Measurements from ENCODE around the gene FLT4. TPM values are rescaled to one million over a fixed set of nuclear protein-coding genes. Genes with fewer than 3 reads are reported as not detected.

FLT4 gene
- polyA plus RNA-seq, 3 donors = not detected

GRCh38 chr5:180613814-180614188 lies 35.6 kb downstream of the FLT4 start:
- Histone ChIP-seq H3K27ac (ENCODE audit: low read depth in 1 of 2, low read length in 2 of 2) (no peak overlapping the region), H4K20me1 (ENCODE audit: insufficient read depth, low read length) (no peaks in the 10 kb centered on the region), H3K36me3 (replicated peaks in 1 of 2; ENCODE audit: control insufficient read depth in 1 of 2, insufficient read depth in 2 of 2, low read length in 2 of 2) (no peaks in the 10 kb centered on the region), H3K4me2 (replicated peaks; ENCODE audit: extremely low read depth, low read length, poor library complexity, severe bottlenecking) (no peak overlapping the region), H3K4me1 (ENCODE audit: control insufficient read depth in 1 of 2, insufficient read depth in 2 of 2, low read length in 2 of 2) (no peaks in the 10 kb centered on the region), H3K4me3 (replicated peaks in 1 of 3; ENCODE audit: low read depth in 2 of 3, low read length in 3 of 3) (no peak overlapping the region), H3K9me3 (replicated peaks in 1 of 2; ENCODE audit: control insufficient read depth in 1 of 2, insufficient read depth in 1 of 2, low read length in 2 of 2) (no peaks in the 10 kb centered on the region), H3K9ac (ENCODE audit: insufficient read depth, low read length, poor library complexity, severe bottlenecking) (no peak overlapping the region), H2AFZ (ENCODE audit: insufficient read depth, low read depth, low read length, poor library complexity, severe bottlenecking) (no peak overlapping the region), H3K79me2 (ENCODE audit: insufficient read depth, low read length) (no peaks in the 10 kb centered on the region), H3K27me3 (ENCODE audit: control insufficient read depth in 2 of 2, insufficient read depth in 2 of 2, low read length in 2 of 2) (no peaks in the 10 kb centered on the region)
- Mint-ChIP-seq H3K27me3 (ENCODE audit: low read depth in 3 of 3) (peaks cover 4 to 7% (median 6%) of the 10 kb centered on the region in 3 donors), H3K36me3 (no peaks in the 10 kb centered on the region), H3K27ac (peak overlapping the region in 1 of 7 donors; percentile 34), H3K9me3 (peaks cover 0 to 1% (median 0%) of the 10 kb centered on the region in 7 donors), H3K4me3 (no peak overlapping the region), H3K4me1 (peaks cover 2% of the 10 kb centered on the region)
- 93% methylated on average over 9 of the region's 11 CpGs for WGBS (ENCODE audit: insufficient coverage)
- intact Hi-C loops (cut with micrococcal nuclease) = no loop called here
- DNase-seq = no peak
- no peak for TF ChIP-seq CTCF (IDR thresholded peaks at IDR 0.05)

- no peak for DNase-seq
- intact Hi-C loops (cut with micrococcal nuclease) = no loop called here
- H3K9me3 ChIP-seq (replicated peaks in 1 of 2; ENCODE audit: control insufficient read depth in 1 of 2, insufficient read depth in 1 of 2, low read length in 2 of 2) = no peaks in the 10 kb centered on the region
- no peak overlapping the region for H3K4me3 ChIP-seq (replicated peaks in 1 of 3; ENCODE audit: low read depth in 2 of 3, low read length in 3 of 3)
- H4K20me1 ChIP-seq (ENCODE audit: insufficient read depth, low read length) = no peaks in the 10 kb centered on the region
- H3K36me3 ChIP-seq (replicated peaks in 1 of 2; ENCODE audit: control insufficient read depth in 1 of 2, insufficient read depth in 2 of 2, low read length in 2 of 2) = no peaks in the 10 kb centered on the region
- no peak overlapping the region for H2AFZ ChIP-seq (ENCODE audit: insufficient read depth, low read depth, low read length, poor library complexity, severe bottlenecking)
- H3K27me3 ChIP-seq (ENCODE audit: control insufficient read depth in 2 of 2, insufficient read depth in 2 of 2, low read length in 2 of 2) = no peaks in the 10 kb centered on the region
- Mint-ChIP-seq H3K4me1 (peaks cover under 1% of the 10 kb centered on the region), H3K27ac (no peak overlapping the region), H3K27me3 (ENCODE audit: low read depth in 3 of 3) (peaks cover 2 to 5% (median 4%) of the 10 kb centered on the region in 3 donors), H3K9me3 (peaks cover 0 to 1% (median 0%) of the 10 kb centered on the region in 7 donors), H3K36me3 (no peaks in the 10 kb centered on the region), H3K4me3 (no peak overlapping the region)
- no peaks in the 10 kb centered on the region for H3K79me2 ChIP-seq (ENCODE audit: insufficient read depth, low read length)
- H3K9ac ChIP-seq (ENCODE audit: insufficient read depth, low read length, poor library complexity, severe bottlenecking) = no peak overlapping the region
- WGBS (ENCODE audit: insufficient coverage) = 90% methylated on average over 15 of the region's 19 CpGs
- no peak overlapping the region for H3K27ac ChIP-seq (ENCODE audit: low read depth in 1 of 2, low read length in 2 of 2)
- no peak for TF ChIP-seq CTCF (IDR thresholded peaks at IDR 0.05)
- H3K4me1 ChIP-seq (ENCODE audit: control insufficient read depth in 1 of 2, insufficient read depth in 2 of 2, low read length in 2 of 2) = no peaks in the 10 kb centered on the region
- H3K4me2 ChIP-seq (replicated peaks; ENCODE audit: extremely low read depth, low read length, poor library complexity, severe bottlenecking) = no peak overlapping the region
Observed at GRCh38 chr5:180613188-180613813, 36.1 kb downstream of the FLT4 start.

All from CD14-positive monocyte (primary cell).